GM12878 (cell line): Measurements from ENCODE around the gene DEF6. TPM values are rescaled to one million over a fixed set of nuclear protein-coding genes. Genes with fewer than 3 reads are reported as not detected.

Source experiments
- ATAC-seq: fragments of 200-7000 bp; cut with Tn5 transposase; 3 replicates; pipeline ENCODE4 v1.9.1; 2020; ENCODE audit warnings: mild to moderate bottlenecking, moderate library complexity
- BruUV-seq: library from RNA; stranded (reverse); fragments of 400-500 nt; replicated peaks from 2 replicates; lab custom pipeline; 2021; lab: Mats Ljungman, UMichigan
- CTCF ChIA-PET: fragments of 300-600 bp; sonication (Branson Sonifier 250); formaldehyde crosslinking; extraction: SDS; loops from one replicate; lab custom pipeline; 2021; ENCODE audit warnings: inconsistent platforms; lab: Yijun Ruan, JAX
- POLR2A ChIA-PET: fragments of 350-600 bp; formaldehyde crosslinking; extraction: SDS; loops from one replicate; lab custom pipeline; 2021; ENCODE audit warnings: inconsistent platforms; lab: Charles Lee
- RAD21 ChIA-PET: fragments of 300-600 bp; sonication (Branson Sonifier 250); formaldehyde crosslinking; loops from one replicate; lab custom pipeline; 2023; ENCODE audit warnings: antibody characterized with exemption; ENCODE audit not compliant: unreplicated experiment; lab: Charles Lee
- SMC1A ChIA-PET: fragments of 300-600 bp; sonication (Branson Sonifier 250); formaldehyde crosslinking; loops from one replicate; lab custom pipeline; 2023; ENCODE audit not compliant: unreplicated experiment, uncharacterized antibody; lab: Charles Lee
- DNase-seq: peaks from one replicate; pipeline ENCODE4 v3.0.0-alpha.2; 2011; ENCODE audit warnings: low read depth, low spot score
- FAIRE-seq: peaks from 3 replicates; lab custom pipeline; 2011; peaks lifted over from hg19 to GRCh38; lab: Jason Lieb, UNC
- H2AFZ ChIP-seq: 2 replicates; pipeline ENCODE4 v1.6.0; 2011; ENCODE audit warnings: low read depth, low read length, control low read depth; ENCODE audit not compliant: control insufficient read depth
- H3K27ac ChIP-seq: 2 replicates; pipeline ENCODE4 v1.5.1; 2011; ENCODE audit warnings: control low read depth; ENCODE audit not compliant: control insufficient read depth, insufficient read depth
- H3K27me3 ChIP-seq, 2 experiments: replicated peaks in 1 of 2; 2 replicates each; pipeline versions ENCODE4 v1.6.0 to v1.6.1; 2011; ENCODE audit warnings: low read length in 1 of 2; ENCODE audit not compliant: control insufficient read depth in 2 of 2, insufficient read depth in 2 of 2
- H3K36me3 ChIP-seq, 2 experiments: 2 replicates each; pipeline ENCODE4 v1.5.1; 2011; ENCODE audit warnings: low read length in 1 of 2; ENCODE audit not compliant: control insufficient read depth in 2 of 2, insufficient read depth in 2 of 2
- H3K4me1 ChIP-seq: 2 replicates; pipeline ENCODE4 v1.6.1; 2011; ENCODE audit warnings: mild to moderate bottlenecking, low read length, moderate library complexity, mixed read lengths; ENCODE audit not compliant: control insufficient read depth, insufficient read depth
- H3K4me2 ChIP-seq: 2 replicates; pipeline ENCODE4 v1.6.0; 2011; ENCODE audit warnings: control low read depth; ENCODE audit not compliant: control insufficient read depth, insufficient read depth
- H3K4me3 ChIP-seq: fragments of 200-600 bp; sonication (generic); 2 replicates; pipeline ENCODE4 v1.5.1; 2016
- H3K79me2 ChIP-seq: 2 replicates; pipeline ENCODE4 v1.6.0; 2011; ENCODE audit warnings: low read length; ENCODE audit not compliant: control insufficient read depth, insufficient read depth
- H3K9ac ChIP-seq: 2 replicates; pipeline ENCODE4 v1.8.0; 2011; ENCODE audit warnings: low read length, control low read depth, mixed read lengths; ENCODE audit not compliant: control insufficient read depth, insufficient read depth
- H3K9me3 ChIP-seq: replicated peaks from 3 replicates; pipeline ENCODE4 v1.5.1; 2011; ENCODE audit warnings: mild to moderate bottlenecking, low read length; ENCODE audit not compliant: control insufficient read depth, insufficient read depth
- H4K20me1 ChIP-seq: 2 replicates; pipeline ENCODE4 v1.6.0; 2011; ENCODE audit not compliant: control insufficient read depth, insufficient read depth
- JUND ChIP-seq: IDR thresholded peaks from 2 replicates; pipeline ENCODE4 v1.6.1; 2012; ENCODE audit warnings: low read depth, mild to moderate bottlenecking, low read length, improper control_type of control experiment, moderate library complexity
- SMARCA5 ChIP-seq: fragments of 450-650 bp; IDR thresholded peaks from 2 replicates; pipeline ENCODE4 v1.6.1; 2017; ENCODE audit warnings: mild to moderate bottlenecking
- STAT3 ChIP-seq: IDR thresholded peaks from 2 replicates; pipeline ENCODE4 v1.6.1; 2011; ENCODE audit warnings: low read depth, low read length, improper control_type of control experiment
- WGBS: methylation state at CpG from one replicate; pipeline ENCODE4 v1.1.6; 2016; ENCODE audit warnings: low lambda C conversion rate; ENCODE audit not compliant: insufficient replicate concordance, insufficient coverage; ENCODE audit errors: missing lambda C conversion rate; 5-methylcytosine and 5-hydroxymethylcytosine counted together
- in situ Hi-C: fragments of 300-500 bp; cut with MboI; formaldehyde crosslinking; loops from 9 replicates; pipeline ENCODE4 v1.14.3; 2018; ENCODE audit warnings: mixed read lengths
- intact Hi-C: fragments of 100-400 bp; cut with micrococcal nuclease; formaldehyde crosslinking; loops from one replicate; pipeline ENCODE4 v1.14.2; 2022; ENCODE audit not compliant: unreplicated experiment
- polyA plus RNA-seq, 11 experiments: library from polyadenylated mRNA; depleted of rRNA in 4 of 11; unstranded in 6 of 11; stranded (reverse) in 5 of 11; fragments of >200 nt; fragmentation: Nextera tagmentation in 4 of 11; fragmentation: Illumina TruSeq in 1 of 11; extraction: Ambion mirVana in 4 of 11; extraction: Trizol in 1 of 11; gene quantifications; 1 replicate in 1 of 11; 2 replicates in 10 of 11; pipeline versions ENCODE4 v1.2.1 to v1.2.3, GENCODE V29; 2011 to 2016; ENCODE audit warnings: inconsistent platforms in 2 of 11, missing spikeins in 2 of 11, low read depth in 1 of 11
- total RNA-seq, 4 experiments: library from RNA; depleted of rRNA in 3 of 4; stranded (reverse); fragments of >200 nt in 3 of 4; fragmentation: Illumina TruSeq in 1 of 4; extraction: Trizol in 1 of 4; gene quantifications; 2 replicates each; pipeline versions ENCODE4 v1.2.1 to v1.2.3, GENCODE V29; 2013 to 2021
- TF ChIP-seq, protein P1 (sequence below): fragments of 450-650 bp; IDR thresholded peaks from 2 replicates; pipeline ENCODE4 v1.6.1; 2017; ENCODE audit warnings: mild to moderate bottlenecking, low read depth, inconsistent platforms; ENCODE audit not compliant: poor library complexity, severe bottlenecking

Gene DEF6
- total and polyA plus RNA-seq, 10 of the 15 experiments (the other 5 are each of a cell fraction or from before 2014, with no cell fraction given): 3.3 to 69.5 (median 48.8) TPM

DNA sequence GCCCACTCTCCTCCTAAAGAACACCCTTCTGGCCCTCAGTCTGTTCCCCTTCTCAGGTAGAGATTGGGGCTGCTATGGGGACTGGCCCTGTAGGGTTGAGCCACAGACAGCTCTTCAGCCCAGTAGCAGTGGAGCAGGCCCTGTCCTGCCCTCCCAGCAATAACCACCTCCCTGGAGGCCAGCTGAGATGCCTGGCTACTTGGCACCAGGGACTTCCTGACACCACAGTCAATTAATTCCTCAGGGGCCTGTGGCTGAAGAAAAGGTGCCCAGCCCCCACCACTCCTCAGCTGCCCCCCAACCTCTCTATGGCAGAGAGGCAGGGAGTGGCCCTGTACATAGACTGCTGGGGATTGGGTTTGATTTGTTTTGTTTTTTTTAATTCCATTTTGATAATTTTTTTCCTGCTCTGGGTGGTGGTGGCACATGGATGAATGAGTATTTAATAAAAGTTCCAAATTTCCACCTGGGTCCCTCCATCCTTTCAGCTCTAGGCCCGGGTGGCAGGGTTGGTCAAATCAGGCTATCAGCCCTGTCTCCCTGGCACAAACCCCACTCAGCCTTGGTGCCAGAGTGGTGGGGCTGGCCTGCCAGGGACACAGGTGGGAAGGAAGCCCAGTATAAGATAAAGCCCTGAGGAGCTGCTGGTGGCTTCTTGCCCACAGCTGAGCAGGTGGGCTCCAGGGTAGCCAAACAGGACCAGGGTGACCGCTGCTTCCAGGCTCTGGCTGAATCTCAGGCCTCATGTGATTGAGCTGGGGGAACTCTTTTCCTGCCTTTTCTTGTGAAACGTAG is 1.9 kb upstream of the DEF6 start:
- peaks cover 14% of the 10 kb centered on the region for H3K4me1 ChIP-seq
- BruUV-seq: no TSS peak
- TF ChIP-seq STAT3: no peak
- no peak for TF ChIP-seq JUND
- no peak for TF ChIP-seq SMARCA5
- TF ChIP-seq, protein P1, sequence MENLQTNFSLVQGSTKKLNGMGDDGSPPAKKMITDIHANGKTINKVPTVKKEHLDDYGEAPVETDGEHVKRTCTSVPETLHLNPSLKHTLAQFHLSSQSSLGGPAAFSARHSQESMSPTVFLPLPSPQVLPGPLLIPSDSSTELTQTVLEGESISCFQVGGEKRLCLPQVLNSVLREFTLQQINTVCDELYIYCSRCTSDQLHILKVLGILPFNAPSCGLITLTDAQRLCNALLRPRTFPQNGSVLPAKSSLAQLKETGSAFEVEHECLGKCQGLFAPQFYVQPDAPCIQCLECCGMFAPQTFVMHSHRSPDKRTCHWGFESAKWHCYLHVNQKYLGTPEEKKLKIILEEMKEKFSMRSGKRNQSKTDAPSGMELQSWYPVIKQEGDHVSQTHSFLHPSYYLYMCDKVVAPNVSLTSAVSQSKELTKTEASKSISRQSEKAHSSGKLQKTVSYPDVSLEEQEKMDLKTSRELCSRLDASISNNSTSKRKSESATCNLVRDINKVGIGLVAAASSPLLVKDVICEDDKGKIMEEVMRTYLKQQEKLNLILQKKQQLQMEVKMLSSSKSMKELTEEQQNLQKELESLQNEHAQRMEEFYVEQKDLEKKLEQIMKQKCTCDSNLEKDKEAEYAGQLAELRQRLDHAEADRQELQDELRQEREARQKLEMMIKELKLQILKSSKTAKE: no peak
- H3K79me2 ChIP-seq: peaks cover 31% of the 10 kb centered on the region
- in situ Hi-C loops: loop anchor here (5.0 kb wide), 2 partner anchors 37 to 172 kb away; partner anchors contain the start of gene RPL10A
- peaks cover 4 to 19% of the 10 kb centered on the region in 2 experiments; a peak in 3 of 4 replicates for H3K36me3 ChIP-seq
- ATAC-seq (no peak), DNase-seq (no peak), FAIRE-seq (no peak)
- no peak overlapping the region for H2AFZ ChIP-seq
- H3K9me3 ChIP-seq: no peaks in the 10 kb centered on the region
- H3K27ac ChIP-seq: no peak overlapping the region
- SMC1A ChIA-PET: interaction anchor here (0.6 to 7.1 kb wide), 6 partner anchors 31 to 154 kb away, joined by 3 to 135 read pairs (median 14); partner anchors contain the start of genes FANCE and PPARD
- no peaks in the 10 kb centered on the region for H3K27me3 ChIP-seq
- H3K4me2 ChIP-seq: no peak overlapping the region
- H3K9ac ChIP-seq: no peak overlapping the region
- no peak overlapping the region for H3K4me3 ChIP-seq
- CTCF ChIA-PET: interaction anchor here (1.0 to 7.2 kb wide), 10 partner anchors 9 to 226 kb away, joined by 3 to 217 read pairs (median 18); partner anchors contain the start of genes FANCE and PPARD
- no peaks in the 10 kb centered on the region for H4K20me1 ChIP-seq
- POLR2A ChIA-PET: interaction anchor here (1.4 to 2.1 kb wide), 2 partner anchors 8 to 32 kb away, joined by 3 to 7 read pairs; no protein-coding TSS in a partner anchor
- RAD21 ChIA-PET: interaction anchor here (1.0 to 7.5 kb wide), 8 partner anchors 10 to 172 kb away, joined by 3 to 127 read pairs (median 8); partner anchors contain the start of genes PPARD and RPL10A
- intact Hi-C loops: loop anchor here (5.0 to 10.0 kb wide), 2 partner anchors 269 to 437 kb away; no protein-coding TSS in a partner anchor
- 44% methylated on average over 3 of the region's 3 CpGs for WGBS
